GM18520 (cell line): ENCODE data around the gene RNU5D-1.
"Not testable (repeated sequence)": the region's sequence is repeated elsewhere in the genome, so short reads cannot be mapped to it uniquely, and the experiment has no call there.

ENCODE experiments used
- ATAC-seq: cut with Tn5 transposase; IDR thresholded peaks from one replicate; pipeline ENCODE4 v1.9.1; 2021; ENCODE audit not compliant: unreplicated experiment

Gene RNU5D-1

GRCh38 chr1:44701141-44701573, 29.8 kb downstream of the RNU5D-1 start:
- no peak for ATAC-seq

GRCh38 chr1:44700573-44700972, 30.4 kb downstream of the RNU5D-1 start:
- ATAC-seq = no peak

- not testable (repeated sequence) for ATAC-seq
Measured at GRCh38 chr1:44699375-44699774, 31.6 kb downstream of the RNU5D-1 start.

GRCh38 chr1:44698138-44698537, 32.8 kb downstream of the RNU5D-1 start:
- ATAC-seq = no peak

GRCh38 chr1:44696789-44697345, 34.1 kb downstream of the RNU5D-1 start:
- ATAC-seq = no peak

GRCh38 chr1:44696101-44696500, 34.9 kb downstream of the RNU5D-1 start:
- ATAC-seq = no peak

- no peak for ATAC-seq
Measured at GRCh38 chr1:44695671-44696070, 35.3 kb downstream of the RNU5D-1 start.

GRCh38 chr1:44694863-44695478, 36.0 kb downstream of the RNU5D-1 start:
- no peak for ATAC-seq

GRCh38 chr1:44693900-44694299, 37.1 kb downstream of the RNU5D-1 start:
- ATAC-seq = no peak

GRCh38 chr1:44693159-44693558, 37.8 kb downstream of the RNU5D-1 start:
- no peak for ATAC-seq

- no peak for ATAC-seq
Measured at GRCh38 chr1:44689447-44689765, 41.6 kb downstream of the RNU5D-1 start.

- no peak for ATAC-seq
Measured at GRCh38 chr1:44688760-44689446, 42.1 kb downstream of the RNU5D-1 start.

GRCh38 chr1:44685881-44686280, 45.1 kb downstream of the RNU5D-1 start:
- no peak for ATAC-seq

GRCh38 chr1:44685218-44685617, 45.8 kb downstream of the RNU5D-1 start:
- ATAC-seq = no peak

- no peak for ATAC-seq
Measured at GRCh38 chr1:44684525-44684924, 46.4 kb downstream of the RNU5D-1 start.

GRCh38 chr1:44682883-44683265, 48.1 kb downstream of the RNU5D-1 start:
- ATAC-seq = no peak

- ATAC-seq = no peak
Measured at GRCh38 chr1:44681905-44682882, 48.8 kb downstream of the RNU5D-1 start.
